C4-2B (cell line): ENCODE data around the gene MTA1.

ENCODE experiments used
- CTCF ChIP-seq: fragments of 450-650 bp; conservative IDR thresholded peaks from 2 replicates; pipeline ENCODE4 v1.5.1; 2017; ENCODE audit warnings: mild to moderate bottlenecking
- ZFX ChIP-seq: fragments of 450-650 bp; IDR thresholded peaks from 2 replicates; pipeline ENCODE4 v1.6.1; 2017

- no peak for TF ChIP-seq CTCF
- no peak for TF ChIP-seq ZFX
Observed at GRCh38 chr14:105460616-105461015, 41.0 kb downstream of the MTA1 start.
